Glomerular endothelial cell (primary cell): Measurements from ENCODE around the gene UNCX. TPM values are rescaled to one million over a fixed set of nuclear protein-coding genes. Genes with fewer than 3 reads are reported as not detected.

ENCODE experiments used
- DNase-seq: peaks from one replicate; pipeline ENCODE4 v3.0.0-alpha.2; 2011; ENCODE audit warnings: low read depth, low spot score; ENCODE audit errors: extremely low read depth
- total RNA-seq: library from RNA; depleted of rRNA; stranded (reverse); fragments of >200 nt; gene quantifications from 2 replicates; pipeline ENCODE4 v1.2.3, GENCODE V29; 2015

UNCX gene
- total RNA-seq, 1 donor from 2014 or later, result not detected

DNA sequence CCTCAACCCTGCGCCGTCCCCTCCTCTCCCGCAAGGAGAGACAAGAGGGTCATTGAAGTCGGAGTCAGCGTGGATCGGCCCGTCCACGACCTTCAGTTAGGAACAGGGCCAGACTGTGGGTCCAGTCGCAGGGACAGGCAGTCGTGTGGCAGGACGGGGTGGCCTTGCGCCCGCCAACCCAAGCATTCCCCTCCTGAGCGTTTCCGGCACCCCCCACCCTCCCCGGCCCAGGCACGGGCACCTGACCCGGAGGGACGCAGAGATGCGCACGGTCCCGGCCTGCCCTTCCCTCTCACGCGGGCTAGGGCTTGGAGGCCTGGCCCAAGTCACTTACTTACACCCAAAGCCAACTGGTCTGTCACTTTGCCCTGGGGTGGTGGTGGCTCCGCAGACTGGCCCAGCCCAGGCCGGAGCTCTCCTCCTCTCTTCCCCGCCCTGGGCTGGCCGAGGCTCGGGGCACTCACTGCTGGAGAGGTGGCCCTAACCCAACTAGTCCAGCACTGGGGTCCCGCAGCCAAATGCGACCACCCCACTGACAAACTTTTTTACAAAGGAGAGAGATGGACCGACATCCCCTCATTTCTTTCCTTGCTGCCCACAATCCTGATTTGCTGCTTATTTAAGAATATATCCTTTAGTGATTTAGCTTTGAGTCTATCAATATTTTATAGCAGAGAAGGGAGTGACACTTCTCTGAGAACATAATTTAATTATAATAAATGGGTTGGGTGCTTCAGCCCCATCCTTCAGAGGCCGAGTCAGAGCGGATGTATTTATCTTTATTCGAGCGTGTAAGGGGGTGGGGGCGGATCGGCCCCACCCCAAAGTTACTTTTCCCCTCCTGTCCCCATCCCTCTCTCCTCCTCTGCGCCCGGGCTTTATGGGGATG lies 1.2 kb upstream of the UNCX start:
- no peak for DNase-seq

DNA sequence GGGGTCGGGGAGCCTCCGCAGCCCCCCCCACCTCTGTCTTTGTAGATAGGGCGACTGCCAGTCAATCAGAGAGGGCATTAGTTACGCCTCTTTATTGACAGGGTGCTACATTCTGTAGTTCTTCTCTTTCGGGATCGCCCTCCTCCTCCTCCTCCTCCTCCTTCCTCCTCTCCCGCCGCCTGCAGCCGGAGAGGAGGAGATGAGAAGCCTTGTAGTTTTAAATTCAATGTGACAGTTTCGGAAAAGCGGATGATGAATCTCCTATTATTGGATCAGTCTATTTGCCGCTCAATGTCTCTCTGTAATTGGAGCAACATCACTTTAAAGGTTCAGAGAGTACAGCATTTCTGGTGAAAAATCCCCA lies 587 bp upstream of the UNCX start:
- no peak for DNase-seq

DNA sequence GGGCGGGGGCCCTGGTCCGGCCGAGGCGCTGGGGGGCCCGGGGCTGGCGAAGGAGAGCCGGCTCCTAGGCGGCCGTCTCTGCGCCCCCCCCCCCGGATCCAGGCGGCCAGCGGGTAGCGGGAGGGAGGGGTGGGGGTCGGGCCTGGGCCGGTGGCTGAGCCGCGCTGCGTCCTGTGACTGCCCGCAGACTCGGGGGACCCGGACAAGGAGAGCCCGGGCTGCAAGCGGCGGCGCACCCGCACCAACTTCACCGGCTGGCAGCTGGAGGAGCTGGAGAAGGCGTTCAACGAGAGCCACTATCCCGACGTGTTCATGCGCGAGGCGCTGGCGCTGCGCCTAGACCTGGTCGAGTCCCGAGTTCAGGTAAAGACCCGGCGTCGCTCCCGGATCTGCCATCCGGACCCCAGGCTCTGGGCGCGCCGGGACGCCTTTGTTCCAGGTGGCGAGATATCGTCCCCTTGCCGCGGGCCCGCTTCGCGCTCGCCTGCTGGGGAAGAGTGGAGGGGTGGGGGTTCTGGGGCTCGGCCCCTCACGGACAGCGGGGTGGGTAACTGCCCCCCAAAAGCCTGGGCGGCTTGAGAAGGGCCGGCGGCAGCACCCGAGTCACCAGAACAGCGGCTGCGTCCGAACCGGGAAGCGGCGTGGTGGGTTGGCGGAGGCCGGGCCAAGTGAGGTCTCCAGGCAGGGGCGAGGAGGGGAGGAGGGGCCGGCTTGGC lies 819 bp downstream of the UNCX start:
- no peak for DNase-seq

DNA sequence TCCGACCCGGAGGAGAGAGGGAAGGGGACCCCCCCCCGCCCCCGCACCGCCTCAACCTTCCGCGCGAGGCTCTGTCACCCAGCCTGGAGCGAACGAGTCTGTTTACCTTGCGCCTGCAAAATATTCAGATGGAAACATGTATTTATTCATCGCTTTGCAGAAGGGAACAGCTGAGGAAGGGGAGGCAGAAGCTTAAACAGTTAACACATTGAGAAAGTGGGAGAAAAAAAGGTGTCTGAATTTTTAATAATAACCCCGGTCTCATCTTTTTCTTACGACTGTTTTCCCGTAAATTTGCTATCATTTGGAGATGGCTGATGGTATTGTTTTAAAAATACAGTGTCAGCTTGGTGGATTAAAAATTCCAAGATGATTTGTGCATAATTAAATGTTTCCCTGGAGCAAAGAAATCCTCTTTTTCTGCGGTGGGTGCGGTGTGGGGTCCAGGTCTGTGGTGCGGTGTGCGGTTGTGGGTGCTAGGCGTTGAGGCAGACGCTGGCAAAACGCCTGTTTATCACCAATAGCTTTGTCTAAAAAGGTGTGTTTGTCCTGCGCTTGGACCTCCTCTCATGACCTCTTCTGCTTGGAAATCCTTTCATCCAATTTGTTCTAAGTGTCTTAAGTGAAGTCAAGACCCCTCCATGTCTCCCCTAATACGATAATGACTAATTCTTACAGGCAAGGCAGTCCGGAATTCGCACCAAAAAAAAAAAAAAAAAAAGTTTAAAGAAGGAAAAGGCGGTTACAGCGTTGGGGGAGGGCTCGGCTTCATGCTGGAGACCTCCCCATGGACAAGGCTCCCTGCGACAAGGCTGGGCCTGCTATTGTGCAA lies 1.6 kb downstream of the UNCX start:
- DNase-seq, result no peak

DNA sequence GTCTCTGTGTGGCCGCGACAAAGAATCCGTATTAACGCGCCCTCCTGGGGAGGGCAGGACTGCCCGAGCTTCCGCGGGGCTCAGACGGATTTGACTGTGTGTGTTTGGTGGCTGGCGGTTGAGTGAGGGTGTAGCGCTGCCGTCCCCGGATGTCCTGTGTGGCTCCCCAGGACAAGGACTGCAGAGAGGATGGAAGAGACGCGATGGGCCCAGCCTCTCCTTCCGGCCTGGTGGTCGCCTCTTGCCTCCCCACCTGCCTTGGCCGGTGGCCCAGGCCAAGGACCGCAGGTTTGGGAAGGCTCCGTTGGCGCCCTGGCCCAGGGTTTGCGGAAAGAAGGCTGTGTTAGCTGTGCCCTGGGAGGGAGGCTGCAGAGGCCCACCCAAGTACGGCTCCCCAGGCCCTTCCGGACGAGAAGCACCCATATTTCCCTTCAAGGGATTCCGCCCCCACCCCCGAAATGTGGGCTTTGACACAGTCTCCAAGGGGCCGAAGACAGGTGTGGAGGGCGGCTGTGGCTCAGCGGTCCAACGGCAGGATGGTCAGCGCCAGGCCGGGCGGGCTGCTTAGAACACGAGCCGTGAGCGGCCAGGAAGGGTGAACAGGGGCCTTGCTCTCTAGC lies 2.3 kb downstream of the UNCX start:
- no peak for DNase-seq

DNA sequence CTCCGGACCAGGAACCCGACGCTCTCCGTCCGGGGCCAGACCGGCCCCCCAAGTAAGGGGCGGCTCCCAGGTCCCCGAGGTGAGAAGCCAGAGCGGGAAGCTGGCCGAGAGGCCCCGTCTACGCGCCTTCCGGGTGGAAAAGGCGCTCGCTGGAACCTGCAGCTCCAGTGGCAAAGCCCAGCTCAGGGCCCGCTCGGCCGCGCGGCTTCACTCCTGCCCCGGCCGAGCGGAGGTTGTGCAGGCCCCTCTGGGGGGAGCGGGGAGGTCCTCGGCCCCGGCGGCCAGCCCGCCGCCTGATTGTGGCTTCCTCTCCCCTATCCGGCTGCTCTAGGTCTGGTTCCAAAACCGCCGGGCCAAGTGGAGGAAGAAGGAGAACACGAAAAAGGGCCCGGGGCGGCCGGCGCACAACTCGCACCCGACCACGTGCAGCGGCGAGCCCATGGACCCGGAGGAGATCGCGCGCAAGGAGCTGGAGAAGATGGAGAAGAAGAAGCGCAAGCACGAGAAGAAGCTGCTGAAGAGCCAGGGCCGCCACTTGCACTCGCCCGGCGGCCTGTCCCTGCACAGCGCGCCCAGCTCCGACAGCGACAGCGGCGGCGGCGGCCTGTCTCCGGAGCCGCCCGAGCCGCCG lies 2.9 kb downstream of the UNCX start:
- no peak for DNase-seq

DNA sequence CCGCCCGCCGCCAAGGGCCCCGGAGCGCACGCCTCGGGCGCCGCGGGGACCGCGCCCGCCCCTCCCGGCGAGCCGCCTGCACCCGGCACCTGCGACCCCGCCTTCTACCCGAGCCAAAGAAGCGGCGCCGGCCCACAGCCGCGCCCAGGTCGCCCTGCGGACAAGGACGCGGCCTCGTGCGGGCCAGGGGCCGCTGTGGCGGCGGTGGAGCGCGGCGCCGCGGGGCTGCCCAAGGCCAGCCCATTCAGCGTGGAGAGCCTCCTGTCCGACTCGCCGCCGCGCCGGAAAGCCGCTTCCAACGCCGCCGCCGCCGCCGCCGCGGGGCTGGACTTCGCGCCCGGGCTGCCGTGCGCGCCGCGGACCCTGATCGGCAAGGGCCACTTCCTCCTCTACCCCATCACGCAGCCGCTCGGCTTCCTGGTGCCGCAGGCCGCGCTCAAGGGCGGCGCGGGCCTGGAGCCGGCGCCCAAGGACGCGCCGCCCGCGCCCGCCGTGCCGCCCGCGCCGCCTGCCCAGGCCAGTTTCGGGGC lies 3.5 kb downstream of the UNCX start:
- DNase-seq, result no peak

DNA sequence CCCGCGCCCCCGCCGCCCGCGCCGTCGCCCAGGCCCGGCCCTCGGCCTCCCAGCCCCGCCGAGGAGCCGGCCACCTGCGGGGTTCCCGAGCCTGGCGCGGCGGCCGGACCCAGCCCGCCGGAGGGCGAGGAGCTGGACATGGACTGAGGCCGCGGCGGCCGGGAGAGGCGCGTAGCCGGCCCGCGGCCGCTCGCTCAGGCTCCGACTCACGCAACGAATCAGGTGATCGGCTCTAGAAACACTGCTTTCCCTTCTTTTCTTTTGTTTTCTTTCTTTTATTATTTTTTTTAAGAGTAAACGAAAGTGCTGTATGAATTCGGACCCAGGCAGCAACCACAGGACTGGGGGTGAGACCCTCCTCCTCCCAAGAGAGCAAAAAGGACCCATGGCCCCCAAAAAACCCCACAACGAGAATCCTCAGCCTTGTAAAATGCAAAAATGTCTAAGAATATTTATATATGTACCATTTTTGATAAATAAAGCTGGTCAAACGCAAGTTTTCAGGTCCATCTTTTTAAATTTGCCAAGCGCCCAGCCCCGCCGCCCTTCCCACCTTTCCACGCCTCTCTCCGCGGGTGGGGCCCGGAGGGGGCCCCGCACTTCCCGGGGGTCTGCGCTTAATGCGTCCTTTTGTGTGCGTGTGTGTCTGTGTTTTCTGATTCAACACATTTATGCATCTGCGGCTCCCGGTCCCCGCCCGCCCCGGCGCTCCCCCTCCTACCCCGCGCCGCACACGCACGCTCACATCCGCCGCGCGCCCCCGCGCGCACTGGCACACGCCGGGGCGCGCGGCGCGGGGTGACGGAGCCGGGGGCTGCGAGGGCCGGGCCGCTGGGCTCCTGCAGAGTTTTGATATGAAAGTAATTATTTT lies 4.4 kb downstream of the UNCX start:
- DNase-seq, result no peak

DNA sequence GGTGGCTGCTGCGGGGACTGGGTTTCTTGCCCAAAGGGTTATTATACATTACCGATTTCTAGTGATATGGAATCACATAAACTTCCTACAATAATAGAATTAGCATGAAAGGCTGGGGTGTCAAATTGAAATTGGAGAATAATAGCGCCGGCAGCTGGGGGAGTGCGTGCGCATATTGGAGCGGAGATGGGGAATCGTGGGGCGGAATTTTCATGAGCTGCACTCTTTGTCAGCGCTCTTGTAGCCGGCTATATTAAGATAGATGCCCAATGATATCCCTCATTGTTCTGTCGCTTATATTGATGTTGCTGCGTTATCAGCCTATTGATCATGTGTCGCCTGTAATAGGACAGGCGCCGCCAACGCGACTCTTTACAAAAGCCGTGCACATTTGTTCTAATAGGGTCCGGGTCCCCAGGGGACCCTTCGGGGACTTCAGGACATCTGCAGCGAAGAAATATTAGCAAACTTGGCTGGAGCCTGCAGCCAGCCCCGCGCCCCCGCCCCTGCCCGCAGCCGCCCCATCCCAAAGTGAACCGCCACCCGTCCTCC lies 5.1 kb downstream of the UNCX start:
- DNase-seq, result no peak

DNA sequence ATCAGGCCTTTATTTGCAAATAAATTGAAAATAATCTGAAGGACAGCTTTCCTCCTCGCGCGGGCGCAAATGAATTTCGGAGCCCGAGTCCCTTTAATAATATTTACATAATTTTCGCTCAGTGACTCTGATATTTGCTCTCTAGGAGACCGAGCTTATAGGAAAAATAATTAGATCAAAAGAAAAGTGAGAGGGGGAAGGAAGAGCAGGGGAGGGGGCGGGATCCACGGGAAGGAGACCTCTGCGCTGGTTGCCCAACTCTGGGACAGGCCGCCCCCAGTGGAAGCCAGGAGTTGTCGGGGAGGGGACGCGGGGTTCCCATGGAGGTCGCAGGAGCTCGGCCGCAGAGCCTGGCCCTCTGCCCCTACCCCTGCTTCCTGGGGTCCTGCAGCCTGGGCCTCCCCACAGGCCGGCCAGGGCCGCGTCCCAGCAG lies 5.8 kb downstream of the UNCX start:
- no peak for DNase-seq

DNA sequence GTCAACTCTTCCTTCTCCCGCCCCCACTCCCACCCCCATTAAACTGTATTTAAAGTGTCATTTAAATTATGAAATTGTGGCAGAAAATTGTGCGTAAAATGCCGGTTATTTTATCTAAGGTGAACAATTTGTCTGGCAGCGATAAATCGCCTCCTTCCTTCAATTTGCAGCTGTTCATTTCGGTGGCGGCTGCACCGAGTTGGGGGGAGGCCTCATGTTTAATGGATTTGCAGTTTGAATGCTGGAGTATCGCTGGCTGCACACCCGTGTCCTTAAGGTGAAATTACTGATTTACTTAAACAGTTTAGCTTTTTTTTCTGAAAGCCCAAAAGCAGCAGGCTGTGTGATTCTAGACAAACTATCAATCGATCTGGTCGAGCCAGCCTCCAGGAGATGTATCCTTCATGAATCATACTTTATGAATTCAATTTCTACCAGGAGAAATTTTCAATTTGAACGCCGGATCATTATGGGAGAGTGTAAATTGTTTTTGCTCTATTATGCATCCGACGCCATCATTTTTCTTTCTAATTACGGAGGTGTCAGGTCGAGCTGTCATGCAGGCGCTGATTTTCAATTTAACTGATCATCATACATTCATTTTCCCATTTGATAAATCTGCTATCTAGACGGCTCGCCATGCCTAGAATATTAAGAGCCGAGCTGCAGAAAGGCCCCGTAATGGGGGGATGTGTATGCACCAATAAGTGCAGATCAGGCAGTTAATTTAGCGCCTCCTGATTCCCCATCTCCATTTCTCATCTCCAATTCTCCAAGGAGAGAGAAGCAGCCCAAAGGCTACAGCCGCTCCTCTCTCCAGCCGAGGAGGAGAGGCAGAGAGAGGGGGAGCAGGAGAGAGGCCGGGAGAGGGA lies 6.5 kb downstream of the UNCX start:
- no peak for DNase-seq

DNA sequence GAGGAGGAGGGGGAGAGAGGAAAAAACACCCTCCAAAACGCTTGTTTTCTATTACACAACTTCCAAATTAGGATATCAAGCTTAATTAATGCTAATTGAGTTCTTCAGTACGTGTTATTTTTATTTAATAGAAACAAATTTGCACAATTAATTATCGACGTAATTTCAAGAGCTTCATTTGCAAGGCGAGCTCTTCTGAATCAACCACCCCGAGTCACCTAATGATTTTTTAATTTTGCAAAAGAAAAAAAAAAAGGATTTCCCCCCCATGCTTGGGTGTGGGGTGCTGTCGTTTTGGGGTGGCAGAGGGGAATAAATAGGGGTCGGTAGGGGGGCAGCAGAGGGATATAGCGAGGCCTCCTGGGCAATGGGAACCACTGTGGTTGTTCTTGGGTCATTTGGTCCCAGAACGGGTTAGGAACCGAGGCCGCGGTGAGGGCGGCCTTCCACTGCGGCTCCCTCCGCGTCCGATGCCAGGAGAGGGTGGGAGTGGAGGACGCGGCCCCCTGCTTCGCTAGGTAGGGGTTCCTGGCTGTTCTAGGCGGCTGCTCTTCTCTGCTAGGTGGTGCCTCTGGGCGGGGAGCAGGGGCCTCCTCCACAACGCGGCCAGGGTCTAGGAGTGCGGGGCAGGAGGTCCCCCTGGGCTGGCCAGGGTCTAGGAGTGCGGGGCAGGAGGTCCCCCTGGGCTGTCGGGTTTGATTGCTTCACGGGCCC lies 7.3 kb downstream of the UNCX start:
- DNase-seq, result no peak

DNA sequence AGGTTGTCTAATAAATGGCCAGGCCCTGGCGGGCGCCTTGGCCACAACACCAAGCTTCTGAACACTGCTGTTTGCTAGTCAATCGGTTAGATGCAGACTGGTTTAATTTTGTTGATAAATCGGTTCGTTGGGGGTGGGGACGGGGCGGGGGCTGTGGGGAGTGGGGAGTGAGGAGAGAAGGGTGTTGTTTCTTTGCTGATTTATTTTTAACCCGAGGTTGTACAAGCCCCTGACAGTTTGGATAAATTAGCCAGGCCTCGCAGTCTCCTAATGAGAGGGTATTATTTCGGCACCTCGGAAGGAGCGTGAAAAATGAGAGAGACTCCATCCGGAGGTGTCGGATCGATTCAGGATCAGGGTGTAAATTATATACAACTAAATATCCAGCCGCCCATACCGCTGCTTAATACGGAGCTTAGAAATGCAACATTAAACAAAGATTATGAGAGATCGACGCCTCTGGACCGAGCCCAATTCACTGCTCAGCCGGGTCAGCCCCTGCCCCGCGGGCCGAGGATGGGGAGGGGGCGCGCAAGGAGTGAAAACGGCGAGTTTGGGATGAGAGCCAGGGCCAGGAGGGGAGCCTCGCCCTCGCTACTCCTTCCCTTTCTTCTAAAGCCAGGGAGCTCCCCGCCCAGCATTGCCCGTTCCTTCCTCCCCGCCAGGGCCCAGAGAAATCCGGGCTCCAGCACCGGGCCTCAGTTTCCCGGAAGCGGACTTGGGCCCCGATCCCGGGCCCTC lies 8.0 kb downstream of the UNCX start:
- no peak for DNase-seq

DNA sequence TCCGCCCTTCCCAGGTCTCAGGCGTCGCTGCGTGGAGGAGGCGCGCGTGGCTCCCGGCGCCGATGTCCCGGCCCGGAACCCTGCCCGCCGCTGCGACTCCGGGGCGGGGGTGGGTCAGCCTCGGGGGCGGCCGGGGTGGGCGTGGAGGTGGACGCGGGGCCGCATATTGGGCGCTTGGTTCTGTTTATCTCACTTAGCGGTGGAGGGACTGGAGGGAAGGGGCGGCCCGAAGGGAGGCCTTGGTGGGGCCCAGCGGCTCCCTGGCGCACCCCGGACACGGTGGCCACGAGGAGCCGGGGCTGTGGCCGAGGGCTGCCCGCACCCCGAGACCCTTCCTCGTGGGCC lies 8.6 kb downstream of the UNCX start:
- DNase-seq, result no peak

DNA sequence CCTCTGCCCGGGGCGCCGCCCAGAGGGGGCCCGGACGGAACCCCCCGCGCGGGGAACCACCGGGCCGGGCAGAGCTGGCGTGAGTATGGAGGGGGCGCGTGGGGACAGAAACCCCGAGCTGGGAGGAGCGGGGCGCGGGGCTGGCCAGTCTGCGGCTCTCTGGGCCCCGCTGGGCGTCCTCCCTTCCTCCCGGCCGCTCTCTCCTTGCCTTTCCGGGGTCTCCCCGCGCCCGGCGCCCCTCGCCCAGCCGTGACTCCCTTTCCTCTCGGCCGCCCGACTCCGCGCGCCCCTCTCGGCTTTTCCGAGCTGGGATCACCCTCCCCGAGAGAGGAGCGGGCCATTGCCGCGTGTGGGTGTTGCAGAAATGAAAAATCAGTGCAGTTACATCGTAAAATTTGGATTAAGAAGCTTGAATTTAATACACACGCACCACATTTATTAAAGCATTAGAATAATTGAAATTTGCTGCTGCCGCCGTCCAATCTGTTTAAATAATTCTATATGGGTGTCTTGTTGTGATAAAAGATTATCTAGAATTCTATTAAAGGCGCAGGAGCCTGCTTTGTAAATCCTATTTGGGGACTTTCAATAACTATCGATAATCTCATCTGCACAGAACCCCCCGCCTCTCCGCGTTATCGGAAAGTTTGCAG lies 9.1 kb downstream of the UNCX start:
- DNase-seq, result no peak

DNA sequence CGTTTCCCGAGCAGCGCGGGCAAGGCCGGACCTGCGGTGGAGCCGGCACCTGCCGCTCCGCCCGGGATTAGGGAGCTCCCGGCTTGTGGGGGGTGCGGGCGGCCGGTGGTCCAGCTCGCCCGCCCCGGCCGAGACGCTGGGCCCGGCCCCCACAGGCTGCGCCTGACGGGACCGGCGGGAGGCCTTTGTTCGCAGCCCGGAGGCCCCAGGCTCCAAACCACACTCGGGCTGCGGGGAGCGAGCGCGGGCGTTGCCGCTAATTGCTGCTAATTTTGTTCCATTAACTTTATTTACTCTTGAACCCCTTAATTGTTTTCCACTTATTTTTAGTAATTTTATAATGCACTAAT lies 9.6 kb downstream of the UNCX start:
- no peak for DNase-seq
